Left renal pelvis (tissue), 4 donors: ENCODE measurements around the gene SASH1. TPM values are rescaled to one million over a fixed set of nuclear protein-coding genes. Genes with fewer than 3 reads are reported as not detected.
"Not testable (repeated sequence)": the region's sequence is repeated elsewhere in the genome, so short reads cannot be mapped to it uniquely, and the experiment has no call there.

ENCODE experiments used
- DNase-seq, 4 donors: peaks; one replicate each; pipeline ENCODE4 v3.0.0-alpha.2; 2013; ENCODE audit warnings: low read depth in 4 of 4, low spot score in 3 of 4
- polyA plus RNA-seq, 4 donors: library from polyadenylated mRNA; unstranded; fragments of 120-200 nt; gene quantifications; one replicate each; pipeline ENCODE4 v1.2.1, GENCODE V29; 2013; ENCODE audit not compliant: insufficient read length in 4 of 4

Gene SASH1
- polyA plus RNA-seq, 4 donors, result 20.0 to 34.2 (median 27.9) TPM

- no peak for DNase-seq
These were observed 17.1 kb upstream of the SASH1 start for GRCh38 chr6:148325316-148326068.

- DNase-seq, result no peak
These were observed 13.6 kb upstream of the SASH1 start for GRCh38 chr6:148328876-148329555.

GRCh38 chr6:148329596-148330381 is 12.8 kb upstream of the SASH1 start:
- no peak for DNase-seq

GRCh38 chr6:148332088-148332487 is 10.6 kb upstream of the SASH1 start:
- no peak for DNase-seq

- DNase-seq, result no peak
These were observed 5.7 kb upstream of the SASH1 start for GRCh38 chr6:148336901-148337300.

- no peak for DNase-seq
These were observed 2.9 kb upstream of the SASH1 start for GRCh38 chr6:148339766-148340165.

- DNase-seq, result no peak
These were observed 1.9 kb upstream of the SASH1 start for GRCh38 chr6:148340586-148341297.

- no peak for DNase-seq
These were observed 613 bp upstream of the SASH1 start for GRCh38 chr6:148342100-148342349.

GRCh38 chr6:148343047-148343782 is 577 bp downstream of the SASH1 start:
- DNase-seq, result no peak

- DNase-seq, result no peak
These were observed 2.5 kb downstream of the SASH1 start for GRCh38 chr6:148345176-148345575.

GRCh38 chr6:148345578-148345977 is 2.9 kb downstream of the SASH1 start:
- no peak for DNase-seq

GRCh38 chr6:148346681-148347440 is 4.2 kb downstream of the SASH1 start:
- DNase-seq, result no peak

- DNase-seq, result no peak
These were observed 4.9 kb downstream of the SASH1 start for GRCh38 chr6:148347441-148348054.

GRCh38 chr6:148348335-148348734 is 5.7 kb downstream of the SASH1 start:
- DNase-seq, result no peak

GRCh38 chr6:148348778-148349177 is 6.1 kb downstream of the SASH1 start:
- DNase-seq, result no peak

- DNase-seq, result no peak
These were observed 6.8 kb downstream of the SASH1 start for GRCh38 chr6:148349466-148349865.

GRCh38 chr6:148351309-148351708 is 8.7 kb downstream of the SASH1 start:
- DNase-seq, result no peak

- DNase-seq, result not testable (repeated sequence)
These were observed 9.8 kb downstream of the SASH1 start for GRCh38 chr6:148352421-148352820.

- DNase-seq, result no peak
These were observed 15.7 kb downstream of the SASH1 start for GRCh38 chr6:148358196-148358785.
